ENCODE measurements around the gene AJAP1.

Gene AJAP1

DNA sequence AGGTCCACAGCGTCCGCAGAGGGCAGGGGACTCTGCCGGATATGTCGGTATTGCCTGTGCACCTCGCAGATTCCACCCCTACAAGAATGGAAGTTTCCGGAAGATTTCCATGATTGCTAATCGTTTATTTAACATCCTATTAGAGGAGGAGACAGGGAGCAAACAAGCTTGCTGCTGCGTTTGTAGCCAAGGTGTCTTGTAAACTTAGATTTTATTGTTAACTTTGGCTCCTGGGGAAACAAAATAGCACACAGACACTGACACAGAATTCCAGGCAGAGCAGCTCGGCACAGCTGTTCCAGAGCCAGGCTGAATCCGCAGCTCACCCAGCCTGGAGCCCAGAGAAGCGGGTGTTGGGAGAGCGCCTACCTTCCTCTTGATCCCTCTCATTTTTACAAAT, 75.7 kb downstream of the AJAP1 start:
- no peak overlapping the region for H3K4me3 ChIP-seq (ENCODE audit: low read length)
- no peak for DNase-seq (ENCODE audit: low read depth)
- TF ChIP-seq, protein P1, sequence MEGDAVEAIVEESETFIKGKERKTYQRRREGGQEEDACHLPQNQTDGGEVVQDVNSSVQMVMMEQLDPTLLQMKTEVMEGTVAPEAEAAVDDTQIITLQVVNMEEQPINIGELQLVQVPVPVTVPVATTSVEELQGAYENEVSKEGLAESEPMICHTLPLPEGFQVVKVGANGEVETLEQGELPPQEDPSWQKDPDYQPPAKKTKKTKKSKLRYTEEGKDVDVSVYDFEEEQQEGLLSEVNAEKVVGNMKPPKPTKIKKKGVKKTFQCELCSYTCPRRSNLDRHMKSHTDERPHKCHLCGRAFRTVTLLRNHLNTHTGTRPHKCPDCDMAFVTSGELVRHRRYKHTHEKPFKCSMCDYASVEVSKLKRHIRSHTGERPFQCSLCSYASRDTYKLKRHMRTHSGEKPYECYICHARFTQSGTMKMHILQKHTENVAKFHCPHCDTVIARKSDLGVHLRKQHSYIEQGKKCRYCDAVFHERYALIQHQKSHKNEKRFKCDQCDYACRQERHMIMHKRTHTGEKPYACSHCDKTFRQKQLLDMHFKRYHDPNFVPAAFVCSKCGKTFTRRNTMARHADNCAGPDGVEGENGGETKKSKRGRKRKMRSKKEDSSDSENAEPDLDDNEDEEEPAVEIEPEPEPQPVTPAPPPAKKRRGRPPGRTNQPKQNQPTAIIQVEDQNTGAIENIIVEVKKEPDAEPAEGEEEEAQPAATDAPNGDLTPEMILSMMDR (conservative IDR thresholded peaks at IDR 0.05; ENCODE audit: low read length) = no peak

DNA sequence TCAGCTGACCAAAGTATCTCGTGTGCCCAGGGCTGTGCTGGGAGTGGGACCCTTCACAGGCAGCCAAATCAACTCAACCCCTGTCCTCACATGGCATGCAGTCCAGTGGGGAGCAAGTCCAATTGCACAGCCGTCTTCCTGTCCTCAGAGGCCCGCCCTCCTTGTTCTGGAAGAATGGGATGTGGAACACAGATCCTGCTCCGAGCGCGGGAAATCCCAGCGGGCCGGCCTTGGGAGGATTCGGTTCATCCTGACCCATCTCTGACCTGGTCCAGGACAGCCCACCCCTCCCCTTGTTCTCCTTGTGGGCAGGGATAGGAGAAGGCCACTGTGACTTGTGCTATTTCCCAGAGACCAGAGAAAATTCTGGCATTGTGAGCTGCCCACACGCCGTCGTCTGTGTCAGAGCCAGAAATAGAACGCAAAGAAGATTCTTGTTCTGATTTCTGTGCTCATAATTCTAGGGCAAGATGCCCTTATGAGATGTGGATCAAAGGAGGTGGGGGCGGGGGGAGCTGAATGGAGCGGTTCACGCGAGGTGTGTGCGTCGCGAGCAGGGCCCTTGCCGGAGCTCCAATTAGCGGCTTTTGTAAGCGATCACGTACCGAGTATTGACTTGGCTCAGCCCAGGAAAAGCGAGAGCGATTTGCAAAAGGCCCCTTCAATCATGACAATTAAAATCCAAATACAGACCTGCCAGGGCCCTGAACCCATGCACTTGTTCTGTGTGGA, 79.2 kb downstream of the AJAP1 start:
- TF ChIP-seq, protein P1 (conservative IDR thresholded peaks at IDR 0.05; ENCODE audit: low read length) = no peak
- no peak overlapping the region for H3K4me3 ChIP-seq (ENCODE audit: low read length)
- DNase-seq (ENCODE audit: low read depth) = no peak

DNA sequence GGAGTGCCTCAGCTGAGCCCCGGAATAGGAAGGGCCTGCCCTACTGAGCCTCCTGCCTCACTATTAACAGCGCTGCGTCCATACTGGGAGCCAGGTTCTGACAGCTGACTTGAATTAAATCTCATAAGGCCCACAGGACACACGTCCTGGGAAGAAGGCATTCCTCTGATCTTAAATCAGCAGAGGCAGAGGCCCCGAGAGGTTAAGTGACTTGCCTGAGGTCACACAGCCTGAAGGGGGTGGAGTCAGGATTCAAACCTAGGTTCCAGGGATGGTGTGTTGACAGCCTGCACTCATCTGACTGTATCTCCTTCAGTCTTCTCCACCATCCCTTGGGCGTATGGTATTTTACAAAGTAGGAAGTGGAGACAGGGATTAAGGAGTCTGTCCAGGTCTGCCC, 79.8 kb downstream of the AJAP1 start:
- DNase-seq (ENCODE audit: low read depth) = no peak
- TF ChIP-seq, protein P1 (conservative IDR thresholded peaks at IDR 0.05; ENCODE audit: low read length) = no peak
- no peak overlapping the region for H3K4me3 ChIP-seq (ENCODE audit: low read length)

DNA sequence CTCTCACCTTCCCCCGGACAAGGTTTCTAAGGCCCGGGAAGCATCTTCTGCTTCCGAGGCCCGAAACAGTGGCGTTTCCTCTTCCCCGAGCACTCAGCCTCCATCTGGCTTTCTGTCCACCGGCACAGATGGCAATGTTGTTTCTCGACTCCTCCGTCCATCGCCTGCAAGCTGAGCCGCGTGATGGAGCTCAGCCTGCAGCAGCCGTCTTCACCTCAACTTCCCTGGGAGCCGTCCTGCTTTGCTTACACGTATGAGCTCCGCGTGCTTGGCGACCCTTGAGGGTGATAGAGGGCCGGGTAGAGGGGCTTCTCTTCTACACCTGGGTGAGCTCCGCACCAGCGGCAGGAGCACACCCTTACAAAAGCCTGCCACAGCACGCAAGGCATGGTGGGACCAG, 80.4 kb downstream of the AJAP1 start:
- no peak for DNase-seq (ENCODE audit: low read depth)
- TF ChIP-seq, protein P1 (conservative IDR thresholded peaks at IDR 0.05; ENCODE audit: low read length) = no peak
- H3K4me3 ChIP-seq (ENCODE audit: low read length) = no peak overlapping the region

DNA sequence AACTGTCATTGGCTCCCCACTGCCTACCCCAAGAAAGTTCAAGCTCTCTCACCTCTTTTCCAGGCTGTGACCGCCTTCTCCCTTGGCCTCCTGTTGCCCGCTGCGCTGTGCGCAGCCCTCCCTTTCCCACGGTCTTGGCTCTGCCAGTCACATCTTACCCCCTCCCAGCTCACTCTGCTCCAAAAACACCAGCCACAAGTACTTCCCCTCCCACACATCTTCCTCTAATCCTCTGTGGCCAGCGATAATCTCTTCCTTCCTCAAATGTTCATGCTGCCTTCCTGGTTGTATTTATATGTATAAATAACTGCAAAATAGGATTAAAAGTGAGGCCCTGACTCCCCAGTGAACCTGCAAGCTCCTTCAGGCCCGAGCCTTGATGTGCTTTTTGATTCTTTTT, 81.8 kb downstream of the AJAP1 start:
- TF ChIP-seq, protein P1 (conservative IDR thresholded peaks at IDR 0.05; ENCODE audit: low read length) = no peak
- no peak for DNase-seq (ENCODE audit: low read depth)
- no peak overlapping the region for H3K4me3 ChIP-seq (ENCODE audit: low read length)

DNA sequence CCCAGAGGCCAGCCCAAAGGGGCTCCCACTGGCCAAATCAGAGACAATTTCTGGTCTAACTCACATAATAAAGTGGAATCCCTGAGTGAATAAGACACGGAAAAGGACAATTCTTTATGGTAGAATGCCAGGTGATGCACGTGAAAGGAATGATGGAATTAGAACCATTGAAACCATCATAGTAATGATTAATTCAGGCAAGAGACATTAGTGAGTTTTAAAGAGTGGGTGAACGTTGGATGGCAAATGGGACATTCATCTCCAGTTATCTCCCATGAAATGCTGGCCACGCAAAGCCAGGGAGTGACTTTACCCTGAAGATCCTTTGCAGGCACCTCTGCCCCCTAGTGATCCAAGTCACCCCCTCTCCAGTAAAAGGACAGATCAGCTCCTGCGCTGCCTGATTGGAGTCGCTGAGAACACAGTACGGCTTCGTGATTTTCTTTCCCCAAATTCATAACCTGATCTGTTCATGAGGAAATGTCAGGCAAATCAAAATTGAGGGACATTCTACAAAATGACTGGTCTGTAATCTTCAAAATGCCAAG, 87.5 kb downstream of the AJAP1 start:
- DNase-seq (ENCODE audit: low read depth) = no peak
- H3K4me3 ChIP-seq (ENCODE audit: low read length) = no peak overlapping the region
- TF ChIP-seq, protein P1 (conservative IDR thresholded peaks at IDR 0.05; ENCODE audit: low read length) = no peak
